HUES6 (cell line): ENCODE measurements around the gene UBE3C.
"Not testable (repeated sequence)": the region's sequence is repeated elsewhere in the genome, so short reads cannot be mapped to it uniquely, and the experiment has no call there.

ENCODE experiments used
- H3K27ac ChIP-seq: 2 replicates; pipeline ENCODE4 v1.7.0; 2013; ENCODE audit warnings: low read depth, mild to moderate bottlenecking, low read length, inconsistent platforms
- H3K27me3 ChIP-seq: 2 replicates; pipeline ENCODE4 v1.6.1; 2013; ENCODE audit warnings: low read length; ENCODE audit not compliant: control insufficient read depth, insufficient read depth
- H3K36me3 ChIP-seq: 2 replicates; pipeline ENCODE4 v1.6.1; 2013; ENCODE audit warnings: low read length; ENCODE audit not compliant: control insufficient read depth, insufficient read depth
- H3K4me1 ChIP-seq: 2 replicates; pipeline ENCODE4 v1.6.1; 2013; ENCODE audit warnings: low read length; ENCODE audit not compliant: control insufficient read depth, insufficient read depth
- H3K4me3 ChIP-seq: 2 replicates; pipeline ENCODE4 v1.5.1; 2013; ENCODE audit warnings: low read depth, low read length
- H3K9ac ChIP-seq: one replicate; pipeline ENCODE4 v1.6.1; 2013; ENCODE audit warnings: mild to moderate bottlenecking, low read length
- H3K9me3 ChIP-seq: 2 replicates; pipeline ENCODE4 v1.6.1; 2013; ENCODE audit warnings: low read depth, low read length; ENCODE audit not compliant: control insufficient read depth, insufficient read depth

UBE3C gene

GRCh38 chr7:157138424-157139110 is at the start of gene UBE3C:
TSS of gene UBE3C (plus strand) at chr7:157138926. CDS start at chr7:157139273, 347 bp downstream.
- Histone ChIP-seq H3K27ac (peak within 1 kb of the TSS; percentile 86), H3K27me3 (no peaks in the 10 kb centered on the region), H3K4me1 (peaks cover 19% of the 10 kb centered on the region), H3K36me3 (peaks cover 28% of the 10 kb centered on the region), H3K9ac (peak within 1 kb of the TSS; percentile 92), H3K4me3 (peak within 1 kb of the TSS; percentile 81), H3K9me3 (no peaks in the 10 kb centered on the region)

- Histone ChIP-seq H3K27ac (no peak overlapping the region), H3K9me3 (peaks cover 34% of the 10 kb centered on the region), H3K4me1 (no peaks in the 10 kb centered on the region), H3K9ac (no peak overlapping the region), H3K36me3 (no peaks in the 10 kb centered on the region), H3K4me3 (no peak overlapping the region), H3K27me3 (no peaks in the 10 kb centered on the region; the same call in 1 of the 2 replicates)
Measured at GRCh38 chr7:157089100-157089610, 49.6 kb upstream of the UBE3C start.

GRCh38 chr7:157090485-157091165 is 48.1 kb upstream of the UBE3C start:
- Histone ChIP-seq H3K4me3 (no peak overlapping the region), H3K4me1 (no peaks in the 10 kb centered on the region), H3K9ac (no peak overlapping the region), H3K36me3 (no peaks in the 10 kb centered on the region), H3K27me3 (no peaks in the 10 kb centered on the region; the same call in 1 of the 2 replicates), H3K9me3 (peaks cover 26% of the 10 kb centered on the region), H3K27ac (no peak overlapping the region)

- Histone ChIP-seq H3K4me1 (no peaks in the 10 kb centered on the region), H3K9me3 (peaks cover 19% of the 10 kb centered on the region), H3K36me3 (no peaks in the 10 kb centered on the region), H3K4me3 (no peak overlapping the region), H3K9ac (no peak overlapping the region), H3K27ac (no peak overlapping the region), H3K27me3 (no peaks in the 10 kb centered on the region; the same call in 1 of the 2 replicates)
Measured at GRCh38 chr7:157096286-157097055, 42.3 kb upstream of the UBE3C start.

GRCh38 chr7:157097056-157097329 is 41.7 kb upstream of the UBE3C start:
- Histone ChIP-seq H3K4me3 (no peak overlapping the region), H3K36me3 (no peaks in the 10 kb centered on the region), H3K9me3 (peaks cover 17% of the 10 kb centered on the region), H3K4me1 (no peaks in the 10 kb centered on the region), H3K9ac (no peak overlapping the region), H3K27me3 (no peaks in the 10 kb centered on the region; the same call in 1 of the 2 replicates), H3K27ac (no peak overlapping the region)

- H3K9me3 ChIP-seq: peaks cover 17% of the 10 kb centered on the region
- H3K36me3 ChIP-seq: no peaks in the 10 kb centered on the region
- H3K9ac ChIP-seq: no peak overlapping the region
- no peak overlapping the region for H3K27ac ChIP-seq
- no peaks in the 10 kb centered on the region for H3K4me1 ChIP-seq
- no peaks in the 10 kb centered on the region for H3K27me3 ChIP-seq
- no peak overlapping the region for H3K4me3 ChIP-seq
Measured at GRCh38 chr7:157097569-157097968, 41.2 kb upstream of the UBE3C start.

- not testable (repeated sequence) for H3K27ac ChIP-seq, H3K36me3 ChIP-seq, H3K4me1 ChIP-seq, H3K9ac ChIP-seq, H3K9me3 ChIP-seq, H3K4me3 ChIP-seq, H3K27me3 ChIP-seq
Measured at GRCh38 chr7:157100005-157100404, 38.7 kb upstream of the UBE3C start.

- peaks cover 32% of the 10 kb centered on the region for H3K9me3 ChIP-seq
- not testable (repeated sequence) for H3K27ac ChIP-seq, H3K4me3 ChIP-seq
Measured at GRCh38 chr7:157103641-157104040, 35.1 kb upstream of the UBE3C start.

GRCh38 chr7:157111311-157111710 is 27.4 kb upstream of the UBE3C start:
- Histone ChIP-seq H3K4me3 (no peak overlapping the region), H3K27ac (no peak overlapping the region), H3K9ac (no peak overlapping the region), H3K9me3 (peaks cover 39% of the 10 kb centered on the region), H3K4me1 (no peaks in the 10 kb centered on the region), H3K36me3 (no peaks in the 10 kb centered on the region), H3K27me3 (no peaks in the 10 kb centered on the region)

More at GRCh38 chr7:157103641-157104040, 35.1 kb upstream of the UBE3C start:
- not testable (repeated sequence) for H3K36me3 ChIP-seq, H3K27me3 ChIP-seq, H3K9ac ChIP-seq, H3K4me1 ChIP-seq

GRCh38 chr7:157112706-157113105 is 26.0 kb upstream of the UBE3C start:
- Histone ChIP-seq H3K27ac (no peak overlapping the region), H3K36me3 (no peaks in the 10 kb centered on the region), H3K4me3 (no peak overlapping the region), H3K27me3 (no peaks in the 10 kb centered on the region), H3K9me3 (peaks cover 31% of the 10 kb centered on the region), H3K9ac (no peak overlapping the region), H3K4me1 (no peaks in the 10 kb centered on the region)

GRCh38 chr7:157113607-157114006 is 25.1 kb upstream of the UBE3C start:
- Histone ChIP-seq H3K9me3 (peaks cover 26% of the 10 kb centered on the region), H3K27me3 (no peaks in the 10 kb centered on the region), H3K4me3 (no peak overlapping the region), H3K9ac (no peak overlapping the region), H3K36me3 (no peaks in the 10 kb centered on the region), H3K27ac (no peak overlapping the region), H3K4me1 (no peaks in the 10 kb centered on the region)
